Keratinocyte (primary cell): ENCODE data around the gene COL13A1. TPM values are rescaled to one million over a fixed set of nuclear protein-coding genes. Genes with fewer than 3 reads are reported as not detected.

Experiments used
- DNase-seq: peaks from one replicate; pipeline ENCODE4 v3.0.0-alpha.2; 2011; ENCODE audit warnings: low read depth, missing footprints, low spot score
- FAIRE-seq: peaks from 2 replicates; lab custom pipeline; 2011; peaks lifted over from hg19 to GRCh38; lab: Jason Lieb, UNC
- H2AFZ ChIP-seq: 2 replicates; pipeline ENCODE4 v1.6.0; 2012; ENCODE audit warnings: low read length, control low read depth, inconsistent platforms; ENCODE audit not compliant: control insufficient read depth
- H3K27ac ChIP-seq: 2 replicates; pipeline ENCODE4 v1.5.1; 2011; ENCODE audit warnings: low read length; ENCODE audit not compliant: control insufficient read depth, insufficient read depth
- H3K27me3 ChIP-seq: 3 replicates; pipeline ENCODE4 v1.6.0; 2011; ENCODE audit warnings: low read length; ENCODE audit not compliant: control insufficient read depth, insufficient read depth; ENCODE audit errors: extremely low read depth
- H3K36me3 ChIP-seq, 2 experiments: 2 replicates in 1 of 2; 3 replicates in 1 of 2; pipeline ENCODE4 v1.5.1; 2011; ENCODE audit warnings: low read length in 2 of 2, mild to moderate bottlenecking in 1 of 2; ENCODE audit not compliant: control insufficient read depth in 2 of 2, insufficient read depth in 2 of 2; ENCODE audit errors: extremely low read depth in 1 of 2
- H3K4me1 ChIP-seq: 3 replicates; pipeline ENCODE4 v1.5.1; 2011; ENCODE audit warnings: low read length; ENCODE audit not compliant: control insufficient read depth, insufficient read depth; ENCODE audit errors: extremely low read depth
- H3K4me2 ChIP-seq: 3 replicates; pipeline ENCODE4 v1.6.0; 2011; ENCODE audit warnings: low read depth, low read length; ENCODE audit not compliant: control insufficient read depth, insufficient read depth; ENCODE audit errors: extremely low read depth
- H3K4me3 ChIP-seq, 3 experiments: fragments of 200-600 bp in 1 of 3; sonication (generic) in 1 of 3; 2 replicates in 2 of 3; 3 replicates in 1 of 3; pipeline ENCODE4 v1.5.1; 2011 to 2016; ENCODE audit warnings: low read length in 3 of 3, mild to moderate bottlenecking in 3 of 3, control low read depth in 2 of 3, inconsistent platforms in 1 of 3, low read depth in 1 of 3, mixed read lengths in 1 of 3, mixed run types in 1 of 3, moderate library complexity in 1 of 3; ENCODE audit not compliant: control insufficient read depth in 2 of 3, insufficient read depth in 2 of 3; ENCODE audit errors: extremely low read depth in 1 of 3
- H3K79me2 ChIP-seq: 2 replicates; pipeline ENCODE4 v1.6.0; 2012; ENCODE audit warnings: low read length; ENCODE audit not compliant: control insufficient read depth, insufficient read depth
- H3K9ac ChIP-seq: 3 replicates; pipeline ENCODE4 v1.6.0; 2011; ENCODE audit warnings: low read length; ENCODE audit not compliant: control insufficient read depth, insufficient read depth; ENCODE audit errors: extremely low read depth
- H3K9me1 ChIP-seq: 3 replicates; pipeline ENCODE4 v1.6.0; 2011; ENCODE audit warnings: low read length; ENCODE audit not compliant: control insufficient read depth, insufficient read depth; ENCODE audit errors: extremely low read depth
- H3K9me3 ChIP-seq: 2 replicates; pipeline ENCODE4 v1.5.1; 2012; ENCODE audit warnings: low read depth, low read length; ENCODE audit not compliant: control insufficient read depth
- H4K20me1 ChIP-seq: 3 replicates; pipeline ENCODE4 v1.6.0; 2011; ENCODE audit warnings: low read length; ENCODE audit not compliant: control insufficient read depth, insufficient read depth; ENCODE audit errors: extremely low read depth
- EZH2 ChIP-seq: IDR thresholded peaks from one replicate; pipeline ENCODE4 v1.6.1; 2012; ENCODE audit warnings: inconsistent platforms, mild to moderate bottlenecking, low read length, moderate library complexity
- dilution Hi-C: fragments of 300-500 bp; cut with MboI; formaldehyde crosslinking; loops from one replicate; pipeline ENCODE4 v1.7.0; 2020; ENCODE audit warnings: low sequenced_read_pairs; ENCODE audit not compliant: extremely low pct_ligation_motif_present
- polyA plus RNA-seq, 5 experiments: library from polyadenylated mRNA; depleted of rRNA in 3 of 5; stranded (reverse) in 3 of 5; stranded (forward) in 1 of 5; unstranded in 1 of 5; fragments of >200 nt; gene quantifications; 1 replicate in 1 of 5; 2 replicates in 3 of 5; 3 replicates in 1 of 5; pipeline versions ENCODE4 v1.2.1 to v1.2.3, GENCODE V29; 2011 to 2012; ENCODE audit warnings: missing spikeins in 2 of 5, low read depth in 1 of 5, low replicate concordance in 1 of 5
- TF ChIP-seq, protein P1 (sequence below), 3 experiments: IDR thresholded peaks in 1 of 3; conservative IDR thresholded peaks in 1 of 3; optimal IDR thresholded peaks in 1 of 3; 2 replicates in 2 of 3; 3 replicates in 1 of 3; pipeline versions ENCODE3 to v1.5.1; 2011; ENCODE audit warnings: low read length in 3 of 3, mild to moderate bottlenecking in 3 of 3, moderate library complexity in 2 of 3, control low read depth in 1 of 3, inconsistent platforms in 1 of 3; ENCODE audit not compliant: insufficient read depth in 2 of 3; ENCODE audit errors: extremely low read depth in 1 of 3

Gene COL13A1
- polyA plus RNA-seq, 1 donor (not counting 4 experiments of a cell fraction or from before 2014, with no cell fraction given): 1.5 TPM

DNA sequence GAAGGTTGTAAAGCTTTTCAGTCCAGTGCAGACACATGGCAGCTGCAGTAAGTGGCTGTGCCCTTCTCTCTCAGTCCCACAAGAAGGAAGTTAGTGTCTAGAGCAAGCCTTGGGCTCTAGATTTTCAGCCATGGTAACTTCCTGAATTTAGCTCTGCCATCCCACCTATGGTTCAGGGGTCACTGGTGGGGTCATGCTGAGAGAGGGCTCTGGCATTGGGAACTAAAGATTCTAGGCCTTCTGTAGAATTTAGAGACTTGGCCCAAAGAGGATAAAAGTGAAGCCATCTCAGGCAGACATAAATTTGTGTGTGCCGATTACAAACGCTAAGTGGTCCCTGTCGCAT lies 113.5 kb downstream of the COL13A1 start:
- TF ChIP-seq, protein P1, sequence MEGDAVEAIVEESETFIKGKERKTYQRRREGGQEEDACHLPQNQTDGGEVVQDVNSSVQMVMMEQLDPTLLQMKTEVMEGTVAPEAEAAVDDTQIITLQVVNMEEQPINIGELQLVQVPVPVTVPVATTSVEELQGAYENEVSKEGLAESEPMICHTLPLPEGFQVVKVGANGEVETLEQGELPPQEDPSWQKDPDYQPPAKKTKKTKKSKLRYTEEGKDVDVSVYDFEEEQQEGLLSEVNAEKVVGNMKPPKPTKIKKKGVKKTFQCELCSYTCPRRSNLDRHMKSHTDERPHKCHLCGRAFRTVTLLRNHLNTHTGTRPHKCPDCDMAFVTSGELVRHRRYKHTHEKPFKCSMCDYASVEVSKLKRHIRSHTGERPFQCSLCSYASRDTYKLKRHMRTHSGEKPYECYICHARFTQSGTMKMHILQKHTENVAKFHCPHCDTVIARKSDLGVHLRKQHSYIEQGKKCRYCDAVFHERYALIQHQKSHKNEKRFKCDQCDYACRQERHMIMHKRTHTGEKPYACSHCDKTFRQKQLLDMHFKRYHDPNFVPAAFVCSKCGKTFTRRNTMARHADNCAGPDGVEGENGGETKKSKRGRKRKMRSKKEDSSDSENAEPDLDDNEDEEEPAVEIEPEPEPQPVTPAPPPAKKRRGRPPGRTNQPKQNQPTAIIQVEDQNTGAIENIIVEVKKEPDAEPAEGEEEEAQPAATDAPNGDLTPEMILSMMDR (optimal IDR thresholded peaks at IDR 0.05 in 1 of 3, IDR thresholded peaks at IDR 0.05 in 1 of 3, conservative IDR thresholded peaks at IDR 0.05 in 1 of 3; ENCODE audit: extremely low read depth in 1 of 3, insufficient read depth in 2 of 3, low read length in 3 of 3): no peak
- no peak for TF ChIP-seq EZH2
- H3K4me1 ChIP-seq: no peaks in the 10 kb centered on the region
- H3K36me3 ChIP-seq: no peaks in the 10 kb centered on the region
- H3K9ac ChIP-seq: no peak overlapping the region
- H3K9me1 ChIP-seq: no peaks in the 10 kb centered on the region
- H2AFZ ChIP-seq: no peak overlapping the region
- H3K4me2 ChIP-seq: no peak overlapping the region
- H3K9me3 ChIP-seq: no peaks in the 10 kb centered on the region
- peaks cover 13% of the 10 kb centered on the region for H3K27me3 ChIP-seq
- dilution Hi-C loops: no loop called here
- no peak overlapping the region for H3K27ac ChIP-seq
- H4K20me1 ChIP-seq: peaks cover 4% of the 10 kb centered on the region
- no peak overlapping the region for H3K4me3 ChIP-seq
- H3K79me2 ChIP-seq: no peaks in the 10 kb centered on the region
- DNase-seq: no peak
- no peak for FAIRE-seq

DNA sequence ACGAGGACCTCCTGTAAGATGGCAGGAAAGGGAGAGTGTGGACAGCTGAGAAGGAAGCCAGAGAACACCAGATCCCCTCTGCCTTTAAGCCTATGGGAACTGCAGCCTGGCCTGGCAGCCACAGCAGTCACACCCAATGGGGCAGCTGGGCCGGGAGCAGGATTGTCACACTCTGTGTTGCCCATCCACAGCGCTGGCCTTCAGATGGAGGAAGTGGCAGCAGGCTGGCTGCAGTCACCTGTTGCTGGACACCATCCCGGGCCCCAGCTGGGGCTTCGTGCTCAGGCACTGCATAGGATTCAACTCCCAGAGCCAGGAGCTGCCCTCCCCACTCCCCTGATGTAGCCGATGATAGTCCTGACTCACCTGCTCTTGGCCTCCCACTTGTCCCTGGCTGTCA lies 114.4 kb downstream of the COL13A1 start:
- Histone ChIP-seq H4K20me1 (peaks cover 4% of the 10 kb centered on the region), H3K79me2 (no peaks in the 10 kb centered on the region), H3K36me3 (no peaks in the 10 kb centered on the region), H3K27ac (no peak overlapping the region), H3K9ac (no peak overlapping the region), H3K4me2 (no peak overlapping the region), H3K9me3 (no peaks in the 10 kb centered on the region), H3K27me3 (peaks cover 13% of the 10 kb centered on the region), H3K4me1 (no peaks in the 10 kb centered on the region), H2AFZ (no peak overlapping the region), H3K4me3 (no peak overlapping the region), H3K9me1 (no peaks in the 10 kb centered on the region)
- DNase-seq (no peak), FAIRE-seq (no peak)
- TF ChIP-seq, protein P1 (optimal IDR thresholded peaks at IDR 0.05 in 1 of 3, IDR thresholded peaks at IDR 0.05 in 1 of 3, conservative IDR thresholded peaks at IDR 0.05 in 1 of 3; ENCODE audit: extremely low read depth in 1 of 3, insufficient read depth in 2 of 3, low read length in 3 of 3): no peak
- no peak for TF ChIP-seq EZH2
- dilution Hi-C loops: no loop called here
